ENCODE data around the gene LINGO4. TPM values are rescaled to one million over a fixed set of nuclear protein-coding genes. Genes with fewer than 3 reads are reported as not detected.
A peak's percentile ranks its signal among the peaks of the same experiment; 100 is the strongest.

The LINGO4 gene
- total and polyA plus RNA-seq, 2 of the 13 experiments (the other 11 are each of a cell fraction or from before 2014, with no cell fraction given) = 0.02 to 0.05 TPM

GRCh38 chr1:151775894-151776664, 29.1 kb downstream of the LINGO4 start:
- no peaks in the 10 kb centered on the region for H4K20me1 ChIP-seq (ENCODE audit: insufficient read depth, low read length)
- H3K79me2 ChIP-seq (ENCODE audit: insufficient read depth, low read length) = no peaks in the 10 kb centered on the region
- H3K36me3 ChIP-seq (replicated peaks in 1 of 2; ENCODE audit: control insufficient read depth in 1 of 2, insufficient read depth in 2 of 2, low read length in 2 of 2) = no peaks in the 10 kb centered on the region; a peak in 1 of 5 replicates
- TF ChIP-seq MAFK (conservative IDR thresholded peaks at IDR 0.05 in 1 of 2, IDR thresholded peaks at IDR 0.05 in 1 of 2; ENCODE audit: low read length in 2 of 2) (peak in 1 of 2 experiments; percentile 63; a peak in 3 of 4 replicates), MAFF (IDR thresholded peaks at IDR 0.05; ENCODE audit: low read depth, low read length) (peak; percentile 47; the same call in 1 of the 2 replicates), ZNF883 (CRISPR knock-in tag; IDR thresholded peaks at IDR 0.05; ENCODE audit: not compliant biosample characterization) (no peak)
- POLR2A ChIA-PET = interaction anchor here (1.4 kb wide), 1 partner anchor 13 kb away, joined by 3 read pairs; the partner anchor contains the start of gene MRPL9
- H3K4me1 ChIP-seq (ENCODE audit: insufficient read depth, low read length) = no peaks in the 10 kb centered on the region
- in situ Hi-C loops (cut with HindIII; ENCODE audit: extremely low pct_ligation_motif_present, low pct_unique_long_range_greater_than_20kb) = no loop called here
- H2AFZ ChIP-seq (ENCODE audit: low read length) = no peak overlapping the region
- H3K27ac ChIP-seq (ENCODE audit: extremely low read length, insufficient read depth, low read length) = no peak overlapping the region
- DNase-seq (ENCODE audit: low spot score) (no peak), ATAC-seq (no peak), FAIRE-seq (no peak)
- H3K9me3 ChIP-seq (ENCODE audit: low read length) = no peaks in the 10 kb centered on the region
- CTCF ChIA-PET (ENCODE audit: low intra/inter-chr PET ratio, low total read pairs) = no interaction called here
- no peak overlapping the region for H3K4me2 ChIP-seq (ENCODE audit: low read depth, low read length)
- intact Hi-C loops (cut with micrococcal nuclease; ENCODE audit: unreplicated experiment) = no loop called here
- no peak overlapping the region for H3K9ac ChIP-seq (ENCODE audit: insufficient read depth, low read depth, low read length)
- H3K4me3 ChIP-seq (replicated peaks in 1 of 3; ENCODE audit: insufficient read depth in 1 of 3, low read depth in 2 of 3, low read length in 3 of 3) = no peak overlapping the region
- WGBS (ENCODE audit: low lambda C conversion rate) = 83% methylated on average over 7 of the region's 7 CpGs
- BruUV-seq (replicated peaks) = no TSS peak
- no peaks in the 10 kb centered on the region for H3K27me3 ChIP-seq (ENCODE audit: control insufficient read depth in 1 of 2, insufficient read depth in 2 of 2, low read length in 2 of 2)

- H2AFZ ChIP-seq (ENCODE audit: low read length) = no peak overlapping the region
- no peak overlapping the region for H3K27ac ChIP-seq (ENCODE audit: extremely low read length, insufficient read depth, low read length)
- ATAC-seq (no peak), FAIRE-seq (no peak), DNase-seq (ENCODE audit: low spot score) (no peak)
- in situ Hi-C loops (cut with HindIII; ENCODE audit: extremely low pct_ligation_motif_present, low pct_unique_long_range_greater_than_20kb) (no loop called here), intact Hi-C loops (cut with micrococcal nuclease; ENCODE audit: unreplicated experiment) (no loop called here)
- no peaks in the 10 kb centered on the region for H3K27me3 ChIP-seq (ENCODE audit: control insufficient read depth in 1 of 2, insufficient read depth in 2 of 2, low read length in 2 of 2)
- H3K9ac ChIP-seq (ENCODE audit: insufficient read depth, low read depth, low read length) = no peak overlapping the region
- no peaks in the 10 kb centered on the region for H4K20me1 ChIP-seq (ENCODE audit: insufficient read depth, low read length)
- H3K36me3 ChIP-seq (replicated peaks in 1 of 2; ENCODE audit: control insufficient read depth in 1 of 2, insufficient read depth in 2 of 2, low read length in 2 of 2) = no peaks in the 10 kb centered on the region; a peak in 1 of 5 replicates
- POLR2A ChIA-PET = no interaction called here
- H3K9me3 ChIP-seq (ENCODE audit: low read length) = no peaks in the 10 kb centered on the region
- CTCF ChIA-PET (ENCODE audit: low intra/inter-chr PET ratio, low total read pairs) = no interaction called here
- no TSS peak for BruUV-seq (replicated peaks)
- H3K4me2 ChIP-seq (ENCODE audit: low read depth, low read length) = no peak overlapping the region
- 70% methylated on average over 3 of the region's 3 CpGs for WGBS (ENCODE audit: low lambda C conversion rate)
- no peaks in the 10 kb centered on the region for H3K4me1 ChIP-seq (ENCODE audit: insufficient read depth, low read length)
- no peaks in the 10 kb centered on the region for H3K79me2 ChIP-seq (ENCODE audit: insufficient read depth, low read length)
- H3K4me3 ChIP-seq (replicated peaks in 1 of 3; ENCODE audit: insufficient read depth in 1 of 3, low read depth in 2 of 3, low read length in 3 of 3) = no peak overlapping the region
- TF ChIP-seq ZFP36L2 (CRISPR knock-in tag; IDR thresholded peaks at IDR 0.05) (no peak), ZNF572 (CRISPR knock-in tag; IDR thresholded peaks at IDR 0.05) (no peak), ZNF512 (CRISPR knock-in tag; IDR thresholded peaks at IDR 0.05) (no peak), ZNF660 (CRISPR knock-in tag; IDR thresholded peaks at IDR 0.05; ENCODE audit: borderline replicate concordance, low read depth) (no peak), ZNF496 (CRISPR knock-in tag; IDR thresholded peaks at IDR 0.05; ENCODE audit: insufficient replicate concordance) (no peak), ZNF335 (CRISPR knock-in tag; IDR thresholded peaks at IDR 0.05) (no peak)
- TF ChIP-seq, protein P1, sequence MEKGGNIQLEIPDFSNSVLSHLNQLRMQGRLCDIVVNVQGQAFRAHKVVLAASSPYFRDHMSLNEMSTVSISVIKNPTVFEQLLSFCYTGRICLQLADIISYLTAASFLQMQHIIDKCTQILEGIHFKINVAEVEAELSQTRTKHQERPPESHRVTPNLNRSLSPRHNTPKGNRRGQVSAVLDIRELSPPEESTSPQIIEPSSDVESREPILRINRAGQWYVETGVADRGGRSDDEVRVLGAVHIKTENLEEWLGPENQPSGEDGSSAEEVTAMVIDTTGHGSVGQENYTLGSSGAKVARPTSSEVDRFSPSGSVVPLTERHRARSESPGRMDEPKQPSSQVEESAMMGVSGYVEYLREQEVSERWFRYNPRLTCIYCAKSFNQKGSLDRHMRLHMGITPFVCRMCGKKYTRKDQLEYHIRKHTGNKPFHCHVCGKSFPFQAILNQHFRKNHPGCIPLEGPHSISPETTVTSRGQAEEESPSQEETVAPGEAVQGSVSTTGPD (CRISPR knock-in tag; IDR thresholded peaks at IDR 0.05) = no peak
- TF ChIP-seq, protein P2, sequence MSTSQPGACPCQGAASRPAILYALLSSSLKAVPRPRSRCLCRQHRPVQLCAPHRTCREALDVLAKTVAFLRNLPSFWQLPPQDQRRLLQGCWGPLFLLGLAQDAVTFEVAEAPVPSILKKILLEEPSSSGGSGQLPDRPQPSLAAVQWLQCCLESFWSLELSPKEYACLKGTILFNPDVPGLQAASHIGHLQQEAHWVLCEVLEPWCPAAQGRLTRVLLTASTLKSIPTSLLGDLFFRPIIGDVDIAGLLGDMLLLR (CRISPR knock-in tag; IDR thresholded peaks at IDR 0.05) = no peak
Measured at GRCh38 chr1:151774256-151774922, 30.8 kb downstream of the LINGO4 start.

Measured in HepG2 (cell line).